Naive B cell (primary cell): ENCODE data around the gene TMPRSS3. TPM values are rescaled to one million over a fixed set of nuclear protein-coding genes. Genes with fewer than 3 reads are reported as not detected.
"Not testable (repeated sequence)": the region's sequence is repeated elsewhere in the genome, so short reads cannot be mapped to it uniquely, and the experiment has no call there.

Source experiments
- ATAC-seq, 2 donors: fragments of 150-1000 bp; cut with Tn5 transposase; 2 replicates each; pipeline ENCODE4 v1.10.0; 2021; ENCODE audit warnings: low read depth in 2 of 2, mild to moderate bottlenecking in 2 of 2, moderate library complexity in 2 of 2
- DNase-seq: peaks from one replicate; pipeline ENCODE4 v3.0.0; 2022
- H3K27ac Mint-ChIP-seq, 6 donors: one replicate each; pipeline ENCODE4 v1.8.0; 2020 to 2022; ENCODE audit warnings: mild to moderate bottlenecking in 6 of 6, mixed read lengths in 6 of 6, moderate library complexity in 5 of 6, inconsistent platforms in 2 of 6
- H3K27me3 Mint-ChIP-seq, 3 donors: one replicate each; pipeline ENCODE4 v1.8.0; 2021 to 2022; ENCODE audit warnings: mixed read lengths in 3 of 3, mild to moderate bottlenecking in 1 of 3
- H3K36me3 Mint-ChIP-seq, 2 donors: one replicate each; pipeline ENCODE4 v1.8.0; 2020 to 2022; ENCODE audit warnings: mixed read lengths in 2 of 2, inconsistent platforms in 1 of 2, mild to moderate bottlenecking in 1 of 2
- H3K4me1 Mint-ChIP-seq, 3 donors: one replicate each; pipeline ENCODE4 v1.8.0; 2020 to 2022; ENCODE audit warnings: mixed read lengths in 3 of 3, inconsistent platforms in 1 of 3, mild to moderate bottlenecking in 1 of 3, moderate library complexity in 1 of 3
- H3K4me3 Mint-ChIP-seq, 8 donors: one replicate each; pipeline ENCODE4 v1.8.0; 2020 to 2022; ENCODE audit warnings: mild to moderate bottlenecking in 8 of 8, mixed read lengths in 8 of 8, moderate library complexity in 8 of 8, inconsistent platforms in 2 of 8
- H3K9me3 Mint-ChIP-seq, 7 donors: one replicate each; pipeline ENCODE4 v1.8.0; 2020 to 2022; ENCODE audit warnings: mixed read lengths in 7 of 7, mild to moderate bottlenecking in 5 of 7, inconsistent platforms in 2 of 7, moderate library complexity in 1 of 7
- polyA plus RNA-seq, 6 donors: library from polyadenylated mRNA; unstranded; fragments of 300-500 nt; fragmentation: Illumina TruSeq; gene quantifications; one replicate each; pipeline ENCODE4 v1.2.3, GENCODE V29; 2021; ENCODE audit warnings: low read depth in 6 of 6

Gene TMPRSS3
- polyA plus RNA-seq, 6 donors from 2014 or later, result not detected

DNA sequence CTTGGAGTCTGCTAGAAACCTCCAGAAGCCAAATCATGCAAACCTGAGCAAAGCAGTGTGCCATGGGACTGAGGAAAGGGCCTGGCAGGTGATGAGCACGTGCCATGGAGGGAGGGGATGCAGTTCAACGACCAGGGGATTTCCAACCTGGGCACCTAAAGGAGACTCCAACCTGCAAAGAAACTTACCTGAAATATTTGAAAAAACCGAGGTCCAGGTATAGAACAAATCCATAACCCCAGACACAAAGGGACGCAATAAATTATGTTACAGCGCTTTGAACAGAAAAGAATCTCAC, 16.7 kb upstream of the TMPRSS3 start:
- peaks cover 7 to 9% (median 9%) of the 10 kb centered on the region in 3 donors for H3K27me3 Mint-ChIP-seq
- DNase-seq (no peak), ATAC-seq (peak in 1 of 2 donors; percentile 17)
- H3K27ac Mint-ChIP-seq, result no peak overlapping the region
- H3K4me1 Mint-ChIP-seq, result peaks cover 0 to 10% (median 0%) of the 10 kb centered on the region in 3 donors
- H3K9me3 Mint-ChIP-seq, result peaks cover 0 to 1% (median 0%) of the 10 kb centered on the region in 7 donors
- no peak overlapping the region for H3K4me3 Mint-ChIP-seq
- H3K36me3 Mint-ChIP-seq, result no peaks in the 10 kb centered on the region

- H3K36me3 Mint-ChIP-seq, result no peaks in the 10 kb centered on the region
Observed at GRCh38 chr21:42411891-42412635, 16.2 kb upstream of the TMPRSS3 start.

GRCh38 chr21:42411197-42411869, 15.5 kb upstream of the TMPRSS3 start:
- no peak for ATAC-seq
- Mint-ChIP-seq H3K27ac (no peak overlapping the region), H3K36me3 (no peaks in the 10 kb centered on the region), H3K27me3 (peaks cover 7 to 12% (median 9%) of the 10 kb centered on the region in 3 donors), H3K4me1 (peaks cover 0 to 10% (median 0%) of the 10 kb centered on the region in 3 donors), H3K9me3 (peaks cover 0 to 1% (median 0%) of the 10 kb centered on the region in 7 donors), H3K4me3 (no peak overlapping the region)
- no peak for DNase-seq

More at GRCh38 chr21:42411891-42412635, 16.2 kb upstream of the TMPRSS3 start:
- no peak for DNase-seq
- Mint-ChIP-seq H3K9me3 (peaks cover 0 to 1% (median 0%) of the 10 kb centered on the region in 7 donors), H3K4me1 (peaks cover 0 to 10% (median 0%) of the 10 kb centered on the region in 3 donors), H3K27ac (no peak overlapping the region), H3K4me3 (no peak overlapping the region), H3K27me3 (peaks cover 7 to 9% (median 7%) of the 10 kb centered on the region in 3 donors)
- ATAC-seq, result no peak

- Mint-ChIP-seq H3K4me1 (no peaks in the 10 kb centered on the region), H3K27me3 (peaks cover 7 to 22% (median 9%) of the 10 kb centered on the region in 3 donors), H3K36me3 (no peaks in the 10 kb centered on the region), H3K4me3 (no peak overlapping the region), H3K27ac (no peak overlapping the region), H3K9me3 (peaks cover 0 to 1% (median 0%) of the 10 kb centered on the region in 7 donors)
- DNase-seq (no peak), ATAC-seq (no peak)
Observed at GRCh38 chr21:42409366-42409765, 13.5 kb upstream of the TMPRSS3 start.

GRCh38 chr21:42408718-42409117, 12.9 kb upstream of the TMPRSS3 start:
- H3K4me3 Mint-ChIP-seq, result not testable (repeated sequence)

DNA sequence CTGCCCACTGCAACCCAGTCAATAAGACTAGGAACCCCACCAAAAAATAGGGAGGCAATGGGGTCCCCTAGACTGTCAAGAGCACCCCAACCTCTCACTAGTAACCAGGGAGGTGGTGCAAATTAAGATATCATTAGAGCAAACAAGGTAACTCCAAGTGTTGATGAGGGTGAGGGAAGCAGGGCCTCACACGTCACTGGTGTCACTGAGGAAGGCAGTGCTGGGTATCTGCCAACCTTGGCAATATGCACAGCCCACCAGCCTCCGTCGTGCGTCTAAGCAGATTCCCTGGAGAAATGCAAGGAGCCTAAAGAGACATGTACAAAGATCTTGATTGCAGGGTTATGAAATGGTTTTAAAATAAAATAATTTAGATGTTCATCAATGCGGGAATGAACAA, 11.6 kb upstream of the TMPRSS3 start:
- Mint-ChIP-seq H3K36me3 (no peaks in the 10 kb centered on the region), H3K27me3 (peaks cover 7 to 22% (median 9%) of the 10 kb centered on the region in 3 donors), H3K9me3 (peaks cover 0 to 1% (median 0%) of the 10 kb centered on the region in 7 donors), H3K27ac (no peak overlapping the region), H3K4me3 (no peak overlapping the region), H3K4me1 (no peaks in the 10 kb centered on the region)
- DNase-seq (no peak), ATAC-seq (no peak)

More at GRCh38 chr21:42408718-42409117, 12.9 kb upstream of the TMPRSS3 start:
- not testable (repeated sequence) for H3K36me3 Mint-ChIP-seq, ATAC-seq, H3K4me1 Mint-ChIP-seq, H3K9me3 Mint-ChIP-seq, H3K27ac Mint-ChIP-seq, DNase-seq
- H3K27me3 Mint-ChIP-seq, result peaks cover 7 to 22% (median 9%) of the 10 kb centered on the region in 3 donors

- Mint-ChIP-seq H3K36me3 (peaks cover 0 to 4% of the 10 kb centered on the region in 2 donors), H3K4me1 (no peaks in the 10 kb centered on the region), H3K4me3 (no peak overlapping the region), H3K27me3 (peaks cover 7 to 23% (median 9%) of the 10 kb centered on the region in 3 donors), H3K9me3 (peaks cover 0 to 4% (median 2%) of the 10 kb centered on the region in 7 donors), H3K27ac (no peak overlapping the region)
- ATAC-seq (no peak), DNase-seq (no peak)
Observed at GRCh38 chr21:42406866-42407265, 11.0 kb upstream of the TMPRSS3 start.

- Mint-ChIP-seq H3K9me3 (peaks cover 0 to 10% (median 5%) of the 10 kb centered on the region in 7 donors), H3K4me3 (no peak overlapping the region), H3K27ac (no peak overlapping the region), H3K27me3 (peaks cover 7 to 28% (median 9%) of the 10 kb centered on the region in 3 donors), H3K36me3 (peaks cover 0 to 10% of the 10 kb centered on the region in 2 donors), H3K4me1 (no peaks in the 10 kb centered on the region)
- DNase-seq (no peak), ATAC-seq (no peak)
Observed at GRCh38 chr21:42406201-42406621, 10.4 kb upstream of the TMPRSS3 start.

GRCh38 chr21:42405064-42406013, 9.5 kb upstream of the TMPRSS3 start:
- no peaks in the 10 kb centered on the region for H3K4me1 Mint-ChIP-seq
- H3K27ac Mint-ChIP-seq, result no peak overlapping the region
- peak overlapping the region in 1 of 8 donors; percentile 3 for H3K4me3 Mint-ChIP-seq
- peaks cover 0 to 11% of the 10 kb centered on the region in 2 donors for H3K36me3 Mint-ChIP-seq
- no peak for ATAC-seq
- H3K27me3 Mint-ChIP-seq, result peaks cover 7 to 28% (median 9%) of the 10 kb centered on the region in 3 donors
- no peak for DNase-seq
- H3K9me3 Mint-ChIP-seq, result peaks cover 0 to 10% (median 5%) of the 10 kb centered on the region in 7 donors

DNA sequence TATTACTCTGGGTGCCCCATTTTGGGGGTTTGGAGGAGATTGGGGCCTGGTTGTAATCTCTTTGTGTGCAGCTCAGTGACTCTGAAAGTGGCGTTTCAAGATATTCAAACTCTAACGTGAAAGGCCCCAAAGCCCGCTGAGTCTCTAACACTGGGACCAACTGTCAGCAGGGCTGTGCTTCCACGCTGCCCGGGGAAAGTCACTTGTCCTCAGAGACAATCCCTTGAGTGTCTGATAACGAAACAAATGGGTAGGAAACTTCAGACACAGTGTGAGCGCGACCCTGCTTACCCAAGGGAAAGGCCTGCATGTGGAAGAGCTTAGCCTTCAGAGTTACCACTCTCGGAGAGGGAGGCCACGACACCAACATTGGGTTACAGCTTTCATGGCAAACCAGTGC, 8.7 kb upstream of the TMPRSS3 start:
- peaks cover 0 to 11% of the 10 kb centered on the region in 2 donors for H3K36me3 Mint-ChIP-seq
- H3K9me3 Mint-ChIP-seq, result peaks cover 0 to 10% (median 4%) of the 10 kb centered on the region in 7 donors
- DNase-seq, result no peak
- H3K4me3 Mint-ChIP-seq, result no peak overlapping the region
- no peak overlapping the region for H3K27ac Mint-ChIP-seq
- ATAC-seq, result no peak
- H3K27me3 Mint-ChIP-seq, result peaks cover 5 to 24% (median 7%) of the 10 kb centered on the region in 3 donors
- no peaks in the 10 kb centered on the region for H3K4me1 Mint-ChIP-seq

GRCh38 chr21:42403611-42404231, 7.9 kb upstream of the TMPRSS3 start, which contains the start of gene UBASH3A:
Gene UBASH3A (plus strand): TSS chr21:42403902. CDS start chr21:42403946, 44 bp downstream.
- H3K4me3 Mint-ChIP-seq, result no peak within 1 kb of the TSS
- H3K9me3 Mint-ChIP-seq, result peaks cover 0 to 10% (median 4%) of the 10 kb centered on the region in 7 donors
- peaks cover 0 to 11% of the 10 kb centered on the region in 2 donors for H3K36me3 Mint-ChIP-seq
- peaks cover 5 to 22% (median 7%) of the 10 kb centered on the region in 3 donors for H3K27me3 Mint-ChIP-seq
- H3K4me1 Mint-ChIP-seq, result no peaks in the 10 kb centered on the region
- no peak within 1 kb of the TSS for H3K27ac Mint-ChIP-seq
- DNase-seq, result no peak
- ATAC-seq, result no peak

DNA sequence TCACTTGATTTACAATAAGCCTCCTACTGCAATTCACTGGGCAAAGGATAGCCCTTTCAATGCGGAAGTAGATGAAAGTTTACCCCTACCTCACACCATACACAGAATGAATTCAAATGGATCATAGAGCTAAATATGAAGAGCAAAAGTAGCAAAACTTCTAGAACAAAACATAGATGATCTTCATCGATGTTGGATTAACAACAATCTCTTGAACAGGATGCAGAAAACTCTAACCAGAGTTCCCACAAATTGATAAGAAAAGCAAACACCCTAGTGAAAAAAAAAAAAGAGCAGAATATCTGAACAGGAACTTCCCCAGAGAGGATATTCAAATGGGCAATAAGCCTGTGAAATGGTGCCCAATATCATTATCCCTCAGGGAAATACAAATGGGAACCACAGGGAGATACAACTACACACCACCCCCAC, 6.0 kb upstream of the TMPRSS3 start:
- Mint-ChIP-seq H3K27me3 (peaks cover 0 to 22% (median 10%) of the 10 kb centered on the region in 3 donors), H3K4me3 (no peak overlapping the region), H3K4me1 (peaks cover 0 to 8% (median 8%) of the 10 kb centered on the region in 3 donors), H3K27ac (no peak overlapping the region), H3K36me3 (peaks cover 0 to 11% of the 10 kb centered on the region in 2 donors), H3K9me3 (peaks cover 0 to 10% (median 4%) of the 10 kb centered on the region in 7 donors)
- no peak for ATAC-seq
- DNase-seq, result no peak
